Mononuclear cell (primary cell): ENCODE measurements around the gene ZNF555. TPM values are rescaled to one million over a fixed set of nuclear protein-coding genes. Genes with fewer than 3 reads are reported as not detected.
"Not testable (repeated sequence)": the region's sequence is repeated elsewhere in the genome, so short reads cannot be mapped to it uniquely, and the experiment has no call there.

ENCODE experiments used
- H3K27me3 ChIP-seq: 2 replicates; pipeline ENCODE4 v1.6.0; 2011; ENCODE audit warnings: low read length, control low read depth; ENCODE audit not compliant: insufficient read depth
- H3K4me1 ChIP-seq: 2 replicates; pipeline ENCODE4 v1.5.1; 2011; ENCODE audit warnings: mild to moderate bottlenecking, low read length, control low read depth; ENCODE audit not compliant: insufficient read depth
- H3K4me3 ChIP-seq: 2 replicates; pipeline ENCODE4 v1.5.1; 2011; ENCODE audit warnings: mild to moderate bottlenecking, low read length, moderate library complexity
- H3K9me3 ChIP-seq: 2 replicates; pipeline ENCODE4 v1.5.1; 2011; ENCODE audit warnings: low read depth, mild to moderate bottlenecking, control low read depth, low read length
- total RNA-seq: library from RNA; depleted of rRNA; stranded (reverse); fragments of >200 nt; gene quantifications from one replicate; pipeline ENCODE4 v1.2.3, GENCODE V29; 2012

ZNF555 gene
- total RNA-seq, result 3.1 TPM

DNA sequence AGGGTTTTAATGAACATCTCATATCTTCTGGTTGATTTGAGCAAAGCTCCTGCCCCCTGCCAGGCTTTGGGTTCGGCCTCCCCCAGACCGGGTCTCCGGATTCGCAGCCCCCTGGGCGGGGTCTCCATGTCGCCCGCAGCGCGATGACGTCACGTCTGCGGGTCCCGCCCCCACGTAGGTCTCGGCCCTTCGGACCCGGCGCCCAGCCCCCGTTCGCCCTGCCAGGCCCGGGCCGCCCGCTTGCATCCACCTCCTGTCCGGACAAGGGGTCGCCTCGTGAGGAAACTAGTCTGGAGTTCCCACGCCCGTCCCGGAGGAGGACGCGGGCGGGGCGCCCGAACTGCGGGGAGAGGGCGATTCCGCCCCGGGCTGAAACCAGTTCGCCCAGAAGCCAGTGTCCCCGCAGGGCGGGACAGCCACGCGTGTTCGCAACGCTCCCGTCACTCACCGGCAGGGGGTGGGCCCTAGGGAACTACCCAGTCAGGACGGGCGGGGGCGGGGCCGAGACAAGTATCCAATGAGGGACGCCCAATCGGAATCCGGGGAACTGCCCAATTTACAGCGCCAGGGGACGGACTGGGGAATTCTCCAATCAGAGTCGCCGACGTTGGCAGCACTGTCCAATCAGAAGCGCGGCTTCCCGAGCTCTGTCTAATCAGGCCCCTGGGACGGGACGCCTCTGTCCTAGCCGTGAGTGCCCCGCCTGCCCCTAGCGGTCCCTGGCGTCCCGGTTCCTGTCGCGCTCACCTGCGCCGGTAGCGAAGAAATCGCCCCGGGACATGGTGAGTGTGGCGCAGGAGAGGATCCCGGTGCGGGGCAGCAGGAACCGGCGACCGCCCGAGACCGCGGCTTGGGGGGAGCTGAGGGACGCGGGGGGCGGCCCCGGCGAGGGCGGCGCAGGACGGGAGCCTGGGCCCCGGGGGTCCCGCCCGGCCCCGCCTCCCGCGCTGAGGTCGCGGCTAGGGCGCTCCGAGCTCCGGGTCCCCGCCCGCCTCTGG is at the start of gene ZNF555:
ZNF555 (plus strand) TSS at position 682 of the 998 bp plus-strand sequence; CDS start at position 780, 98 bp downstream.
- Histone ChIP-seq H3K27me3 (no peaks in the 10 kb centered on the region), H3K9me3 (no peaks in the 10 kb centered on the region), H3K4me3 (peak within 1 kb of the TSS; percentile 66)

DNA sequence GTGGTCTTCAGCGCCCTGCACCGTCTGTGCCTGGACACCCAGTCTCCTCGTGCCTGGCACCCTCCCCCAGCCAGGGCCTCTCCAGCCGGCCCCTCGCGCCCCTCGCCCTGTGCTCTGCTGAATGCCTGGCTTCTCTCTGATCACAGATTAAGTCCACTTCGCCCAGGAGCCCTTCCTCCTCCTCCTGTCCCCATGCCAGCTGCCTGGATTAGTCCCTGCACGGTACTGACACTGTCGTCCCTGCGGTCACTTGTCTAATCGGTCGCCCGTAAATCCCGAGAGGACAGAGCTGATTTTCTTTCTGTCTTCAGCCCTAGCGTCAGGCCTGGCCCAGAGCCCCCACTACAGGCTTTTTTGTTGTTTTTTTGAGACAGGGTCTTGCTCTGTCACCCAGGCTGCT is 49.4 kb upstream of the ZNF555 start:
- no peaks in the 10 kb centered on the region for H3K9me3 ChIP-seq
- H3K27me3 ChIP-seq, result no peaks in the 10 kb centered on the region
- no peaks in the 10 kb centered on the region for H3K4me1 ChIP-seq
- H3K4me3 ChIP-seq, result no peak overlapping the region

More for the DNA sequence above, at the start of gene ZNF555:
- peaks cover 22% of the 10 kb centered on the region for H3K4me1 ChIP-seq

DNA sequence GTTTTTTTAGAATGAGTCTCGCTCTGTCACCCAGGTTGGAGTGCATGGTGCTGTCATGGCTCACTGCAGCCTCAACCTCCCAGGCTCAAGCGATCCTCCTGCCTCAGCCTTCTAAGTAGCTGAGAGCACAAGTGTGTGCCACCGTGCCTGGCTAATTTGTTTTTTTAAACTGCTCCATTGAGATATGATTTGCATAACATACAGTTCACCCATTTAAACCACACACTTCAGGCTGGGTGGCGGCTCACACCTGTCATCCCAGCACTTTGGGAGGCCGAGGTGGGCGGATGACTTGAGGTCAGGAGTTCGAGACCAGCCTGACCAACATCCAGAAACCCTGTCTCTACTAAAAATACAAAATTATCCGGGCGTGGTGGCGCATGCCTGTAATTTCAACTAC is 48.6 kb upstream of the ZNF555 start:
- H3K4me3 ChIP-seq, H3K4me1 ChIP-seq, H3K9me3 ChIP-seq, H3K27me3 ChIP-seq: not testable (repeated sequence)

DNA sequence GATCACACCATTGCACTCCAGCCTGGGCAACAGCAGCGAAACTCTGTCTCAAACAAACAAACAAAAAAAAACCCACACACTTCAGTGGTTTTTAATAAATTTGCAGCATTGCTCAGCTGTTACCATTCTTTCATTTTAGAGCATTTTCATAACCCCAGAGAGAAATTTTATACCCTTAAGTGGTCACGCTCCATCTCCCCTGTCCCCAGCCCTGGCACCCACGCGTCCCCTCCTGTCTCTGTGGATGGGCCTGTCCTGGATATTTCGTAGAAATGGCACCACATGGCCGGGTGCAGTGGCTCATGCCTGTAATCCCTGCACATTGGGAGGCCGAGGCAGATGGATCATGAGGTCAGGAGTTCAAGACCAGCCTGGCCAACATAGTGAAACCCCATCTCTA is 48.1 kb upstream of the ZNF555 start:
- Histone ChIP-seq H3K4me3 (no peak overlapping the region), H3K4me1 (no peaks in the 10 kb centered on the region), H3K9me3 (no peaks in the 10 kb centered on the region), H3K27me3 (no peaks in the 10 kb centered on the region)

DNA sequence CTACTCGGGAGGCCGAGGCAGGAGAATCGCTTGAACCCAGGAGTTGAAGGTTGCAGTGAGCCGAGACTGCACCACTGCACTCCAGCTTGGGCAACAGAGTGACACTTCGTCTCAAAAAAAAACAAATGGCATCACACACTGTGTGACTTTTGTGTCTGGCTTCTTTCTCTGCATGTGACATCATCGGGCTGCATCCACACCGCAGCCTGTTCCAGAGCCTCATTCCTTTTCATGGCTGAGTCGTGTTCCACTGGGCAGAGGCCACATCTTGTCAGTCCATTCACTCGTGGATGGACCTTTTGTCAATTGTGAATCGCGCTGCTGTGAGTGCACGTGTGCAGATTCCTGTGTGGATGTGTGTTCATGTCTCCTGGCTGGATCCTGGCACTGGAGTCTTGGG is 47.7 kb upstream of the ZNF555 start:
- no peaks in the 10 kb centered on the region for H3K4me1 ChIP-seq

DNA sequence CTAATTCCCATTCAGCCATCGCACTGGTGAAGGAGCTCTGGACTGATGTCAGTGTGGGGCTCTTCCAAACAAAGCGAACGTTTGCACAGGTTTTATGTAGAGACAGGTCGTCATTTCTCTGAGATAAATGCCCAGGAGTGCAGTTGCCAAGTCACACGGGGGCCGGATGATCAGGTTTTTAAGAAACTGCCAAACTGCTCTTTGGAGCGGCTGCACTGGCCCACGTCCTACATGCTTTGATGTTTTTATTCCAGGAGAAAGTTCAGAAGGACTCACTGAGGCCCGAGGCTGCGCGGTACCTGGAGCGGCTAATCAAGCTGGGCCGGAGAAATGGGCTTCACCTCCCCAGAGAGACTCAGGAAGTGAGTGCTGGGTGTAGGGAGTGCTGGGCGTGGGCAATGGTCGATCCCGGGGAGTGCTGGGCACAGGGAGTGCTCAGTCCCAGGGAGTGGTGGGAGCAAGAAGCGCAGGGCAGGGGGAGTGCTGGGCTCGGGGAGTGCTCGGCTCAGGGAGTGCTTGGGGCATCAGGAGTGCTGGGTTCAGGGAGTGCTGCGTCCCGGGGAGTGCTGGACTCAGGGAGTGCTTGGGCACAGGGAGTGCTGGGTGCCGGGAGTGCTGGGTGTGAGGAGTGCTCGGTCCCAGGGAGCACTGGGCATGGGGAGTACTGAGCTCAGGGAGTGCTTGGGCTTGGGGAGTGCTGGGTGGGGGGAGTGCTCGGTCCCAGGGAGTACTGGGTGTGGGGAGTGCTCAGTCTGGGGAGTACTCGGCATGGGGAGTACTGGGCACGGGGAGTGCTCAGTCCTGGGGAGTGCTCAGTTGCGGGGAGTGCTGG is 45.2 kb upstream of the ZNF555 start:
- no peaks in the 10 kb centered on the region for H3K27me3 ChIP-seq
- no peaks in the 10 kb centered on the region for H3K4me1 ChIP-seq
- H3K4me3 ChIP-seq, result no peak overlapping the region
- no peaks in the 10 kb centered on the region for H3K9me3 ChIP-seq

More for the DNA sequence above, 47.7 kb upstream of the ZNF555 start:
- H3K9me3 ChIP-seq, result no peaks in the 10 kb centered on the region
- no peak overlapping the region for H3K4me3 ChIP-seq
- H3K27me3 ChIP-seq, result no peaks in the 10 kb centered on the region

DNA sequence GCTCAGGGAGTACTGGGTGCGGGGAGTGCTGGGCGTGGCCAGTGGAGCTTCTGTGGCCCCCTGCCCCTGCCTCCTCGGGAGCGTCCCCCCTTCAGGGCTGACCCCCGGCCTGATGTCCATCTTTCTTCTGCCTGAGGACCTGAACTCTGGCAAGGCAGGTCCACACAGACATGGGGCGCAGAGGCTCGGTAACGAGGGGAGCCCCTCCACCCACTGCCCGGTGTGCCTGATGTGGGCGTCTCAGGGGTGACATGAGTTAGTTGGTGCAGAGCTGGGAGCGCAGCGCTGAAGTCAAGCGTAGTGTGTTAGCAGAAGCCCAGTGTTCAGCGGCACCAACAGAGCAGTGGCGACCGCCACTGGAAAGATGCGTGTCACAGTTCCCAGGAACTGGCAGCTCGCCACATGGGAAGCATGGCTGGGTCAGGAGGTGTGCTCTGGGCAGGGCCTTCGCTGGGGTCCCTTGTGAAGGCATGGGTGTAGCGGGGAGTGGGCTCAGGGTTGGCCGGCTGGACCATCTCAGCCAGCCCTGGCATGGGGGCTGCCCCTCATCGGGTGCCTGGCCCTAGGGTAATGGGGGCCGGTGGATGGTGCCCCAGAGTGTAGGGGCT is 44.5 kb upstream of the ZNF555 start:
- Histone ChIP-seq H3K4me3 (no peak overlapping the region), H3K9me3 (no peaks in the 10 kb centered on the region), H3K27me3 (no peaks in the 10 kb centered on the region), H3K4me1 (no peaks in the 10 kb centered on the region)

DNA sequence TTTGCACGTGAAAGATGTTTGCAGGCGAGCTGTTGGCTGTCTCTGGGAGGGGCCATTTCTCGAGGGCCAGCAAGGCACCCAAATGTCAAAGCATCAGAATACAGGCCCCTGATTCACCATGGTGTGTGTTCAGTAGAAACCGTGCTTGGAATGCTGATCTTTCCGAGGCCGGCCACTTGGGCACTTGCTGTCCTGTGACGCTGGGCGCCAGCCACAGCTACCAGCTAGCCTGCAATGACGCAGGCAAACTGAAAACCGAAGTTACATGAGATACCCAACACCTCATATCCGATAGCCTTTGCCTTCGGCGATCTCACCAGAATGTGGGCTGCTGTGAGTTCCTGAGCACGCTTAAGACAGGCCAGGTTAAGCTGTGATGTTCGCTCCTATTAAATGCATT is 44.0 kb upstream of the ZNF555 start:
- H3K4me1 ChIP-seq, result no peaks in the 10 kb centered on the region
- H3K4me3 ChIP-seq, result no peak overlapping the region
- H3K27me3 ChIP-seq, result no peaks in the 10 kb centered on the region
- no peaks in the 10 kb centered on the region for H3K9me3 ChIP-seq

DNA sequence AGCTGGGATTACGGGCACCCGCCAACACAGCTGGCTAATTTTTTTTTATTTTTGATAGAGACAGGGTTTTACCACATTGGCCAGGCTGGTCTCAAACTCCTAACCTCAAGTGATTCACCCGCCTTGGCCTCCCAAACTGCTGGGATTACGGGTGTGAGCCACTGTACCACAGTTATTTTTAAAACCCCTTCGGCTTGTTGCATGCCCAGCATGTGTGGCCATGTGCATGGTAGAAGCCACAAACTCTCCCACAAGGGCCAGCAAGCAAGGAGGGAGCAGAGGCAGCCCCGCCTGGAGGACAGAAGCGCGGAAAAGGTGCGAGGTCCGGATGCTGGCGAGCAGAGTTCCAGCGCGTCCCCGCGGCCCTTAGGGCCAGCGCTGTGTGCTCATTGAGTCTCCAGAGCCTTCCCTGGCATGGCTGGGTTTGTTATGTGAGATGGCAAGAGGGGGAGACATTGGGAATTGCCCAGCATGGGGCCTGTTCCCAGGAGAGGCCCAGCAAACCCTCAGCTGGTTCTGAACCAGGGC is 43.1 kb upstream of the ZNF555 start:
- H3K27me3 ChIP-seq, result no peaks in the 10 kb centered on the region
- no peaks in the 10 kb centered on the region for H3K4me1 ChIP-seq
- no peak overlapping the region for H3K4me3 ChIP-seq
- no peaks in the 10 kb centered on the region for H3K9me3 ChIP-seq

DNA sequence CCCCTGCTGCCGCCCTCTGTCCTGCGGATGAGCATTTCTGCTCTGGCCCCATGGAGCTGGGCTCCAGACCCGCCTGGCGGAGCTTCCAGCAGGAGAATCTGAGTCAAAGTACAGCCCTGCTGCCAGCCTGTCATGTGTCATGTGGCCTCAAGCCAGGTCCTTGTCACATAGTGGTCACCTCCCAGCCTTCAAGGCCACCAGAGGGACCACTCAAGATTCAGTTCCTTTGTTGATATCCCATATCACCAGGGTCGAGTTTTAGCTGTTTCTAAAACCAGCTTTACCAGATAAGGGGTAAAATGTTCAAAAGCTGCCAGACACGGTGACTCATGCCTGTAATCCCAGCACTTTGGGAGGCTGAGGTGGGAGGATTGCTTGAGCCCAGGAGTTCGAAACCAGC is 42.5 kb upstream of the ZNF555 start:
- Histone ChIP-seq H3K4me1 (no peaks in the 10 kb centered on the region), H3K4me3 (no peak overlapping the region), H3K27me3 (no peaks in the 10 kb centered on the region), H3K9me3 (no peaks in the 10 kb centered on the region)

DNA sequence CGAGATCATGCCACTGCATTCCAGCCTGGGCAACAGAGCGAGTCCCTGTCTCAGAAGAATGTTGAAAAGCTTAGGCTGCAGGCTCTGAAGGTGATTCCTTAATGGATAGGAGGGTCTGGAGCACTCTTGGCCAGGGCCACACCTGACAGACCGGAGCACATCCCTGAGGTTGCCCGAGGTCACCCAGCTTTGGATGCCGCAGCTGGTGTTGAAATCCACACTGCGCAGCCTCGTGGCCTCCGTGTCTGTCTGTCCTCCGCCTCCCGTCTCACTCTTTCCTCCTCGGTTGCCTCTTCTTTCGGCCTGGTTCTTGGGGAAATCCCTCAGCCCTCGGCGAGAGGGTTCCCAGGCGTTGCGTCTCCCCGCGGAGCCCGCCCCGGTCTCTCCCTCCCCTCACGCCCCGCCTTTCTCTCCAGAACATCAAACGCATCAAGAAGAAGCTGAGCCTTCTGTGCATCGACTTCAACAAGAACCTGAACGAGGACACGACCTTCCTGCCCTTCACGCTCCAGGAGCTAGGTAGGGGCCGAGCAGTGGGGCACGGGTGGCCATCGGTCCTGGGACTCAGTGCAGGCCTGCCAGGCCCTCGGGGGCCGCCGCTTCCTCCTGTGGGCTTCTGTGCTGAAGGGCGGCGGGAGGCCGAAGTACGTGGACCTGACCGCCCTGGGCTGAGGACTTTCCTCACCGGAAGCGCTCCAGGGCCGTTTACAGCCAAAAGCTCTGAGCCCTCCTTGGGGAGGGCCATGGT is 41.8 kb upstream of the ZNF555 start:
- H3K27me3 ChIP-seq, result no peaks in the 10 kb centered on the region
- H3K4me3 ChIP-seq, result no peak overlapping the region
- no peaks in the 10 kb centered on the region for H3K9me3 ChIP-seq
- no peaks in the 10 kb centered on the region for H3K4me1 ChIP-seq

DNA sequence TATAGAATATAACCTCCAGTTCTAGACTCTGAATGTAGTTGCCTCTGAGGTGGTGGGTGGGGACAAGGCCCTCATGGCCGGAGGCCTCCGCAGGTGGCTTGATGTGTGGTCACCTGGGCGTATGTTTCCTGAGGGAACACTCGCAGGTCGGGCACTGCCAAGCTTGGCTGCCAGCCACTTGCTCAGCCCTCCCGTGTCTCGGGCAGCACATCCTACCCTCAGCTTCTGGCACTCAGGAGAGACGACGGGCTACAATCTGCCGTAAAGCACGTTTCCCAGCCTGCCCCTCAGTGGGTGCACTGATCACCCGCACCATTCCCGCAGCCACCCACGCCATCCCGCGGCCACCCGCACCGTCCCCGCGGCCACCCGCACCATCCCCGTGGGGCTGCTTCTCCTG is 40.8 kb upstream of the ZNF555 start:
- Histone ChIP-seq H3K27me3 (no peaks in the 10 kb centered on the region), H3K4me3 (no peak overlapping the region), H3K4me1 (no peaks in the 10 kb centered on the region), H3K9me3 (no peaks in the 10 kb centered on the region)

DNA sequence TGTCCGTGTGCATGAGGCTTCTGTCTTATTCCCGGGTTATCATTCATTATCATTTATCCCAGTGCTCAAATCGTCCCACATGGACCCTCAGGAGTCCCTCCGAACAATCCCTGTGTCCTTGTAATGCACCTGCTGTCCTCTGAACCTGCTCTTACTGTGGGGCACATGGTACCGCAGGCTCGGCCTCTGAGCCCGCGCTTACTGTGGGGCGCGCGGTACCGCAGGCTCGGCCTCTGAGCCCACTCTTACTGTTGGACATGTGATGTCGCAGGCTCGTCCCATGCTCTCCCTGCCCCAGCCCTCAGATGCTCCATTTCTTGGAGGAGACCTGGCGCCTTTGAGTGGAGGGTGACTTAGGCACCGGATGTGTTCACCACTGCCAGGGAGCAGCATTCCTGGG is 38.4 kb upstream of the ZNF555 start:
- Histone ChIP-seq H3K27me3 (no peaks in the 10 kb centered on the region), H3K4me3 (no peak overlapping the region), H3K9me3 (no peaks in the 10 kb centered on the region), H3K4me1 (no peaks in the 10 kb centered on the region)

DNA sequence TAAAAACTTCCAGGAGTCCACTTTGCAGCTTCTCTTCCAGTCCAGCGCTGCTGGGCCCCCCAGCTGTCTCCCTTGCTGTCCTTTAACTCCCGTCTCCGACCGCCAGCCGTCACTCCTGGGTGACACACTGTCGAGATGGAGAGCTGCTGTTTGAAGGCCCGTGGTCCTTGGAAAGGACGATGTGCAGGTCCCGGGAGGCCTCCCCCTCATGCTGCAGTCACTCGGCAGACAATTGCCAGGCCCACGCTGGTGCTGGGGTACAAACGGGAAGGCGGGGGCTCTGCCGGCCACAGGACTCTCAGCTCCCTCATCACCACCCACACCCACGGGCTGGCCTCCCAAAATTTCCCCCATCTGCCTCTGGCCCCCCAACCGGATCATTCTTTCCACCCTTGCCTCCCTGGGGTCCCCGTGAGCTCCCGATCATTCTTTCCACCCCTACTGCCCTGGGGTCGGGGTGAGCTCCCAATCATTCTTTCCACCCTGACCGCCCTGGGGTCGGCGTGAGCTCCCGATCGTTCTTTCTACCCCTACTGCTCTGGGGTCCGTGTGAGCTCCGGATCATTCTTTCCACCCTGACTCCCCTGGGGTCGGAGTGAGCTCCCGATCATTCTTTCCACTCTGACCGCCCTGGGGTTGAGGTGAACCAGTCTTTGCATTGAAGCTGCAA is 37.7 kb upstream of the ZNF555 start:
- Histone ChIP-seq H3K9me3 (no peaks in the 10 kb centered on the region), H3K4me3 (no peak overlapping the region), H3K27me3 (no peaks in the 10 kb centered on the region), H3K4me1 (no peaks in the 10 kb centered on the region)
